Dedifferentiated amniotic fluid mesenchymal stem cell (primary cell): Measurements from ENCODE around the gene METTL2B.
"Not testable (repeated sequence)": the region's sequence is repeated elsewhere in the genome, so short reads cannot be mapped to it uniquely, and the experiment has no call there.

Experiments used
- DNase-seq: peaks from one replicate; pipeline ENCODE4 v3.0.0-alpha.2; 2016; ENCODE audit errors: extremely low spot score

The METTL2B gene

GRCh38 chr7:128523932-128524524, 47.5 kb downstream of the METTL2B start:
- not testable (repeated sequence) for DNase-seq

- not testable (repeated sequence) for DNase-seq
Measured at GRCh38 chr7:128525584-128525983, 49.0 kb downstream of the METTL2B start.

- DNase-seq = not testable (repeated sequence)
Measured at GRCh38 chr7:128526062-128526466, 49.5 kb downstream of the METTL2B start.

- DNase-seq = not testable (repeated sequence)
Measured at GRCh38 chr7:128529191-128529590, 52.6 kb downstream of the METTL2B start.

- DNase-seq = not testable (repeated sequence)
Measured at GRCh38 chr7:128530121-128530854, 53.7 kb downstream of the METTL2B start.

- no peak for DNase-seq
Measured at GRCh38 chr7:128530855-128531104, 54.2 kb downstream of the METTL2B start.

GRCh38 chr7:128531105-128531954, 54.8 kb downstream of the METTL2B start:
- DNase-seq = peak; percentile 67

GRCh38 chr7:128531955-128532478, 55.5 kb downstream of the METTL2B start:
- peak; percentile 15 for DNase-seq

- DNase-seq = peak; percentile 16
Measured at GRCh38 chr7:128532956-128533355, 56.4 kb downstream of the METTL2B start.

- peak; percentile 15 for DNase-seq
Measured at GRCh38 chr7:128537410-128537809, 60.9 kb downstream of the METTL2B start.

GRCh38 chr7:128542530-128542929, 66.0 kb downstream of the METTL2B start:
- not testable (repeated sequence) for DNase-seq

GRCh38 chr7:128543300-128543699, 66.8 kb downstream of the METTL2B start:
- DNase-seq = not testable (repeated sequence)

- not testable (repeated sequence) for DNase-seq
Measured at GRCh38 chr7:128546319-128546851, 69.8 kb downstream of the METTL2B start.

- no peak for DNase-seq
Measured at GRCh38 chr7:128550920-128551319, 74.4 kb downstream of the METTL2B start.

- DNase-seq = not testable (repeated sequence)
Measured at GRCh38 chr7:128554394-128554793, 77.8 kb downstream of the METTL2B start.
